Stimulated activated naive CD4-positive, alpha-beta T cell treated with Interleukin-2 at 50 U/mL for 16 hours (primary cell): Measurements from ENCODE around the gene ARSB.

Experiments used
- DNase-seq: peaks from one replicate; lab custom pipeline; 2025; lab: John Stamatoyannopoulos, UW

Gene ARSB

DNA sequence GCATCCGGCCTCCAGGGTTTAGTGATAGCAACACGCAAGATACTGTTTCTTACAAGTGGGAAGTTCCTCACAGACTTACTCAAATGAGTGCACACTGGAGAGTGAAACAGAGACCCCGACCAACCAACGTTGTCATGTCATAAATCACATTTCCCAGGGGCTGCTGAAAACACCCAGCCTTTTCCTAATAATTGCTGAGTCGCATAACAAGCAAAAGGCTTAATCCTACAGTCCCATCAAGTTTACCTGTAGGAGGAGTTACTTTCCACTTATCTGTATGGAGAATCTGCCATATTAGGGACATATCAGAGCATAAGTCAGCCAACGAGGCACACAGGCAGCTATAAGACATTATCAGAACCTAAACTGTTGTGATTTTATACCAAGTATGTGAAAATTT lies 180.1 kb downstream of the ARSB start:
- no peak for DNase-seq

DNA sequence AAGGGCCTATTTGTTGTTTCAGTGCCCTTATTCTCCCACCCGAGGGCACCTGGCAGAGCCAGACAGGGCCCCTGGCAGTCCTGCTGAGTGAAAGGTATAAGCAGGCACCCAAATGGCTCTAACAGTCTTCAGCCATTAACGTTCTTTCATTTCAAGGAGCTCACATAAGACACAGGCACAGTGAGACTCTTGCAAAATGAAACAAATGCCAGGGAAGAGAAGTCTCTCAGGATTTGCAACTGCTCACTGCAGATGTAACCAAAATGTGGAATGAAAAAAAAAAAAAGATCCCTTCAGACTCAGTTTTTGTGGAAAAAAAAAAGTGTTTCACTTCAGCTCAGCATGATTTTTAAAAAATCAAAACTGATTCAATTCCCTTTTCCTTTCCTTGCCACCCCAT lies 181.2 kb downstream of the ARSB start:
- DNase-seq: no peak

DNA sequence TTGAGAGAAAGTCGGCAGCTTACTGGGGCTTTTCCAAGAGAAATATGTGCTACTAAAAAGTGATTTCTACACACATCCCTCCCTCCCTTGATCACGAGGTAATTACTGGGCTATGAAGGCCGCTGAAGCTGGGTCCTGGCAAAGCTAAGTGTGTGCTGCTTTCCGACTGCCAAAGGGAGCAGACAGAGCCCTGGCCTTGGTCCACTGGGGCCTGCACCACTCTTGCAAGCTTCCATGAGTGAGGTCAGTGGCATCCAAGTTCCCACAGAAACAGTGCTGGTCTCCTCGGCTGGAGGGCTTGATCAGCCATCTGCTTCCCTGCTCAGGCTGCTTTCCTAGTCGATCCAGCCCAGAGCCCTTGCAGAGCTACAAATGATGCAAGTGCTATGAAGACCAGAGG lies 181.8 kb downstream of the ARSB start:
- DNase-seq: no peak

DNA sequence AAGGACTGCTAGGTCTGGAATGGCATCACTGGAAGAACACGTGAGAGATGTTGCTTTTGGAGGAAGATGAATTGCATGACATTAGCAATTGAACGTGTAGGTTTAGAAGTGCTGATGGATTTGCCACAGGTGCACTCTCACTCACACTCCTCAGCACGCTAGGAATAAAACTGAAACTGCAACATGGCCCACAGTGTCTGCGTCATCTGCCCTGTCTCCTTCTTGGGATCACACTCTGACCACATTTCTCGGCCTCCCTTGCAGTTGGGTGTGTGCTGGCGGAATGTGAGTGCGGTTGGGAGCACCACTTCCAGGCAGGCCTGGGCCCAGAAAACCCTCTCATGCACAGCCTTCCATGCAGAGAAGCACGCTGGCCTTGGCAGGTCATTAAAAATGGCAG lies 183.7 kb downstream of the ARSB start:
- DNase-seq: no peak

DNA sequence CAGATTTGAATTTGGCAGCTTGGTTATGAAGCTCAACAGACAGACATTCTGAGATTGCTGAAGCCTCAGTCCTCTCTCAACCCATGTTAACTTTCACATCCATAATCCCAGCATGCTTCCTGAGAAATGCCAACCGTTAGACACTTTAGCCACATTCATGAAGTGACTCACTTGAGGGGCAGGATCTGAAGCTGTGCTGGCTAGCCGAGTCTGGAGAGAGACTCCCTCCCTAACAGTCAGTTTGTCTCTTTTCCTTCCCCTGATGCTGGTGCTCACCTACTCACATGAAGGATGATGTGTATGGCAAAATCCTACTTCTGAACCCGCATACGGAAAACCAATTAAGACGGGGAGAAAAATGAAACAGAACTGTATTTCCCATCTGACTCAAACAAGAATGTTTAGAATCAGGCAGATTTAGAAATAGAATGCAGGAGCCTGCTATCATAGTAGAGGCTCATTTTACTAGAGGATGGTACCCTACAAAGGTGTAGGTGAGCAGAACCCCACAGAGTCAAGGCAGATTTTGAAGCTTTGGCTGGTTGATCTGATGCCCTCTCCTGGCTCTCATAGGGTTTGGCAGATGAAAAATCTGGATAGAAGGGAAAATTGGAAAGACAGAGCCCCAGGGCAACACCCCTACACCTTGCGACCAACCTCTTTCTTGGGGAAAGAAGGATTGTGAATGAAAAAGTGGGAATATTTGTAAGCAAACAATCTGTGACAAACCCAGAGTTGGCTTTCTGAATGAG lies 185.7 kb downstream of the ARSB start:
- no peak for DNase-seq

DNA sequence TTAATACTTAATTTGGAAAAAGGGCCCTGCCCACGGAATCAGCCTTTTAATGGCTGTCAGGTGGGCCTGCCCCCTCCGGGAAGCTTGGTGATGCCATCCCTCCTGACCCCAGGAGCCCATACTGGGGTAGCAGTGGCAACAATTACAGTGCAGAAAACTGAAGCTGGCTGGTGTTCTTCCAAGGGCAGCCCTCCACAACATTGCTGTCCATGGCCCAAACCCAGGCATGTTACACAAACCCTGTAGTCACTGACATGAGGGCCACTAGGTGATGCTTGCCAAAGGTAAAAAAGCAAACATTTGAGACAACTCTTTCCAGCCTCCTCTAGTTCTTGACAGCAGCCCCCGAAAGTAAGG lies 186.5 kb downstream of the ARSB start:
- DNase-seq: no peak

DNA sequence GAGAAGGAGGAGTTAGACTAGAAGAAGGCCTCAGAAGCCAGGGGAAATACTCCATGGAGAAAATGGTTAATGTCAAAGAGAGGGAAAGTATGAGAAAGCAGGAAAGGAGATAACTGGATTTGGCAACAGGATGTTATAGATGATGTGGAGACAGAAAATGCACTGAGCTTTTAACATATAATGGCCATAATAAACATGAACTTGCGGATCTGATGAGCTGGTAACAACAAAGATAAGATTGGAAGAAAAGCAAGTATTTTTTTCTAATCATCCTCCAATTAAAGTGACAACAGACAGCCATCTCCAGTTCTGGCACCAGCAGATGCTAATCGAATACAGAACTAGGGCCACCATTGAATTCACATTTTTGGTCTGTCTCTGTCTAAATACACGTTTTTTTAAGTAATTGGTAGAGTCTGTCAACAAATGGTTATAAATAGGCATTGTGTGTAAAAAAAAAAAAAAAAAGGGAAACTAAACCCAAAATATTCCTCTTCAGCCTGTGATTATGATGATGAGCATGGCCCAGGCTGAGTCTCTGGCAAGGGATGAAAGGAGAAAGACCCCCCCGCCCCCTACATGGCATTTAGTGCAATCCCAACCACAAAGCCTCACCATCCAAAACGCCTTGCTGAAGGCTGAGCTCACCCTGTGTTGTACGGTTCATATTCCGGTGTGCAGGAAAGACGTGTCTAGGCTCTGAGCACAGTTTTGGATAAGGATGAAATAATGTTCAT lies 187.0 kb downstream of the ARSB start:
- DNase-seq: no peak

DNA sequence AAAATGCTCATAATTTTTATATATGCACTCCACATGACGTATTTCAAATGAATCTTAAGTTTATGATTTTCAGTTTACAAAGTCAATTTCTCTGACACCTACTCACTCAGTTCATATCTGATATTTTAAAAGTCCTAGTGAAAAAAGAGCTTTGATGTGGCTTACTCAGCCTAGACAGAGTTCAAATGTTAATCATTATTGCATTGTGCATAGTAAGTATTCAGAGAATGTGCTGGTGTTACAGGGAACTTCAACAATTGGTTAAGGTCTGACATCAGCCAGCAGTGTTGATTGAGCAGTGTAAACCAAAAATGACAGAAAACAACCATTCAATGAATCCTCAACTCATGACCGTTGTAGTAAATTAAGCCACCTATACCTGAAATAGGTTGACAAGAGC lies 189.4 kb downstream of the ARSB start:
- no peak for DNase-seq

DNA sequence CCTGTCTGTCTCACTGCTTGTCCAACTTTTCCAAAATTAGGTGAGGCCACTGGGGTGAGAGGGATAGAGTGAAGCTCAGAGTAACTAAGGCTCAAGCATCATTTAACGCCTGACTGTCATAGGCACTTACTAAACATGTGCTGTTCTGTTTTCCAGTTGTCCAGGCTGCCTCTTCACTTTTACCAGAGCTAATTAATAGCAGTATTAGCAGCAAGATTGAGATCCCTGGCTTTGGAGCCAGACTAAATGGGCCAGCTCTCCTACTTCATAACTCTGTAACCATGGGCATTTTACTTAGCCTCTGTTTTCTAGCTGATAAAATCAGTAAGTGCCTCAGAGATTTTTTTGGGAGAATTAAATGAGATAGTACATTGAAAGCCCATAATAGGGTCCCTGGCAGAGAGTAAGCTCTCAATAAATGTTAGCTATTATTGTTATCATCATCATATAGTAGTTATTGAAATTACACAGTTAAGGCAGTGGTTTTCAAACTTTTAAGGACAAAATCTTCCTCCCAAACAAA lies 190.4 kb downstream of the ARSB start:
- DNase-seq: no peak

DNA sequence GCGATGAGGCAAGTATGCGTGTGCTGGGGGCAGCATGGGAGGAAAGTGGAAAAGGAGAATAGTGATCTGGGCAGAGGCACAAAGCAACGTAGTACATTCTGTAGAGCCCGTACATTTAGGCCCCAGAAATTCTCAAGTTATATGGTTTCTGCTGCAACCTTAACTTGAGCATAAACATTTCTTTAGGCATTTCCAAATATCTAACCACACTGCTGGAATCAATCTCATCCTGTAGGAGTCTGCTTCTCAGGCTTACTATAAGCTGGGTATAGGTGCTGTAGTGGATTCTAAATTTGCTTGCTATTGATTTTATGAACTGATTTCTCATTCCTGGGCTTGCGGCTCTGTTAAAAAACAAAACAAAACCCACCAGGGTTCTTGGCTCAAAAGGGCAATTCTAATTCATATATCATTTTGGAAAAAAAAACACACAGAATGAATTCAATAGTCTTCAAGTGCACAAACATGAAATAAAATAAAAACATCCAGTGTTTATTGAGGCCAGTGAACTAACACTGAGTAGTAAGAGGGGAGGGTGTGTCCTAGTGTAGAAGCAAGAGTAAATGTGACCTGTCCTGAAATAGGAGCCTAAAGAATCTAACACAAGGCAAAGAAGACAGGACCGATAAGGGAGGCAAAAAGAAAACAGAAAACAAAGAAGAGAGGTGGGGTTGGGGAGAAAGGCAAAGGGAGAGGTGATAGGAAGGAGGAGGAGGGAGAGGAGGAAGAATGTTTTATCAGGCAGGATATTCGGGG lies 191.0 kb downstream of the ARSB start:
- no peak for DNase-seq

DNA sequence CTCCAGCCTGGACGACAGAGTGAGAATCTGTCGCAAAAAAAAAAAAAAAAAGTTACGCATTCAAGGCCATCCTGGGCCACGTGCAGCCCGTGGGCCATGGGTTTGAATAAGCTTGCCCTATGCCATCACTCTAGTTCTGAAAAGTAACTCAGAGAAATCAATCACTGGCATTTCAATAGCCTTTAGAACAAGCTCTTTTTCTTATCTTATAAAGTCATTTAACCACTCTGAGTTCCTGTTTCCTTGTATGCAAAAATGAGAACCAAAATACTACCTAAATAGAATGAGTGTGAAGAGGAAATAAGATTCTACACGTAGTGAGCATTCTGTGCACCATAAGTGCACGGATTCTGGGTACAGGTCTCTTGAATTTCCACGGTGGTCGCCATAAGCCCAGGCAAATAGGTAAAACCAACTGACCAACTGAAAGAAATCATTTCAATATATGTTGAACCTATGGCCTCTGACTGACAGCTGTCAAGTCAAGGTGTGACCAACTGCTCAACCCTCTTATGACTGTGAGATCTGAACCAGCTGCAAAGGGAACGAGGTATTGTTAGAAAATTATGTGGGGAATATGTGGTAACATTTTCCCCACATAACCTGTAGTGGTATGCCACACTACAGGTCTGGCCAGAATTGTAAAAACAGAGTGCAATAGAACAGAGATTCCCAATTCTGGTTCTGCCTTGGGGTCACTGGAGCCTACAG lies 192.6 kb downstream of the ARSB start:
- DNase-seq: no peak

DNA sequence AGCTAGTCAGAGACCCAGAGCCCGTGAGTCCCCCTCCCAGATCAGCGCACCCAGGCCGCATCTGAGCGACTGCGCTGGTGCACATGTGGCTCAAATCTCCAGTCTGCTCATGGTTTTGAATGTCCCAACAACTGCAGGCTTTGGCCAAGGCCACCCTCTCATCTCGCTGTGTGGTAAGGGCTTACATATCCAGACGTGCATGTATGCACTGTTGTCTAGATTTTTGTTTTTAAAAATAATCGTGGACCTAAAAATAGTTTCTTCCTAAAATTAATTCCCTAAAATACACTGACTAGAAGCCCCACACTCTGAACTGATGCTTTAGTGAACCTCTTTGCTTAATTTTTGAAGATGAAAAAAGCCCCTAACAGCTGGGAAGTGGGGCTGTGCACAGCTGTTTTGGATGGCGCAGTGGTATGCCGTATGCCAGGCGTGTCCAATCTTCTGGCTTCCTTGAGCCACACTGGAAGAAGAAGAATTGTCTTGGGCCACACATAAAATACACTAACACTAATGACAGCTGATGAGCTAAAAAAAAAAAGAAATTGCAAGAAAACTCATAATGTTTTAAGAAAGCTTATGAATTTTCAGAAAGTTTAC lies 193.5 kb downstream of the ARSB start:
- DNase-seq: no peak

DNA sequence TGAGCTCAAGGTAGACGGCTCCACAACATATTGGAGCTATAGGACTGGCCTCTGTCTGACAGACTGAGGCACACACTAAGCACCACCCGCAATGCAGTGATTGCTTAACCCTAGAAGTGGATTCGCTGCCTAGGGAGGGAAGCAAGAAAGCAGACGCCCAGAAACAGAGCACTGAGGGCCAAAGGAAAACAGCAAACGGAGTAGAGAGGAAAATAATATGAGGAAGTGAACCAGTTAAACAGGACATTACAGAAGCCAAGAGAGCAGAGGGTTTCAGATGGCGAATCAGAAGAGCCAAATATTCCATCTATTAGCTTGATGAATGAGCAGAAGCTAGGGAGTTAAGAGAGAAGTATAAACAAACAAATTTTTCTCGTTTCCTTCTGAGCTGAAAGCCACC lies 197.3 kb downstream of the ARSB start:
- DNase-seq: no peak

DNA sequence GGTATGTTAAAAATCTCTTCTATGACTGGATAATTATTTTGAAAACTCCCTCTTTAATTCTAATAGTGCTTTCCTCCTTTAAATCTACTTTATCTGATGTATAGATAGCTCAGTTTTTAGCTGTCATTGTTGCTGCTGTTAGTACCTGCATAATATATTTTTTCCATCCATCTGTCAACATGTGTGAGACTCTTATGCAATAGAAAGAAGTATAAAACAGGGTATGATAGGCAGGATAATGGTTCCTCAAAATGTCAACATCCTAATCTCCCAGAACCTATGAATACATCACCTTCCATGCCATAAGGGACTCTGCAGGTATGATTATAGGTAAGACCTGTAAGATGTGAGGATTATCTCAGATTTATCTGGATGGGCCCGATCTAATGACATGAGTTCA lies 199.7 kb downstream of the ARSB start:
- no peak for DNase-seq

DNA sequence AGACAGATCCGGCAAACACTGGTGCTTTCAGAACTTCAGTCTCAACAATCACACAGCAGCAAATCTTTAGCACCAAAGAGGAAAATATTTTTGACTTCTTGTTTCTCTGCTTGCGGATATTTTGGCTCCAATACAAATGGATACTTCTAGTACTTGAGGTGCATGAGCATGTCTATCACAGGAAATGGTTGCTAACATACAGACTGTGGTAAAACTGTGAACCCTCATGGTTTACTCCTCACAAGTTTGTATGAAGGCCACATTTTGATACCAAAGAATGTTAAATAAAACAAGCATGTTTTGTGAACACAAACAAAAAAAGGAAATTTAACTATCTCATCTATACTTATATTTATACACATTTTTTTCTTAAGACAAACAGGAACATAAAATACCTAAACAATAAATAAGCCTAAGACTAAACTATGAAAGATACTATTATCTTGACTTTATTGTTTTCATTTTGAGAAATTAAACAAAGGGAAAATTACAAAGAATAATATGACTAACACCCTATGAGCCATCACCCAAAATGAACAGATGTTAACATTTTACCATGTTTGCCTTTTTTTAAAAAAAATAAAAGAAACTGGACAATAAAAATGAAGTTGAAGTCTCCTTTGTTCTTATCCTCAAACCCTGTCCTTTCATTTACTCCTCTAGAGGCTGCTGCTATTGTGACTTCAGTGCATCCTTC lies 201.5 kb downstream of the ARSB start:
- no peak for DNase-seq

DNA sequence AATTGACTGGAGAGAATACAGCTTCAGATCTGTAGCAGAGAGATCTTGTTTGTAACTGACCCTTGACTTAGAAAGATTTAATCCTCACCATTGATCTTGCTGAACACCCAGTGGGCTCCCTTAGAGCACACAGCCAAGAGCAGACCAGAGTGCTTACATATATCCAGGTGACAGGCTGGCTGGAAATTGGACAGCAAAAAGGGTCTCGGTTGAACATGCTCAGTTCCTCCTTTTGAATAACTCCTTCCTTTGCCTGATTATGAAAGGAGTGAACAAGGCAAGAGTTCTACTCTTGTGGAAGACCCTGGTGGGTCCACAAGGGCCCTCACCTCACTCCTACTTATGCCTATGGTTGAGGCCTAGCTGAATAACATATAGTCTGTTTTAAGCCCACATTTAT lies 202.4 kb downstream of the ARSB start:
- DNase-seq: no peak

DNA sequence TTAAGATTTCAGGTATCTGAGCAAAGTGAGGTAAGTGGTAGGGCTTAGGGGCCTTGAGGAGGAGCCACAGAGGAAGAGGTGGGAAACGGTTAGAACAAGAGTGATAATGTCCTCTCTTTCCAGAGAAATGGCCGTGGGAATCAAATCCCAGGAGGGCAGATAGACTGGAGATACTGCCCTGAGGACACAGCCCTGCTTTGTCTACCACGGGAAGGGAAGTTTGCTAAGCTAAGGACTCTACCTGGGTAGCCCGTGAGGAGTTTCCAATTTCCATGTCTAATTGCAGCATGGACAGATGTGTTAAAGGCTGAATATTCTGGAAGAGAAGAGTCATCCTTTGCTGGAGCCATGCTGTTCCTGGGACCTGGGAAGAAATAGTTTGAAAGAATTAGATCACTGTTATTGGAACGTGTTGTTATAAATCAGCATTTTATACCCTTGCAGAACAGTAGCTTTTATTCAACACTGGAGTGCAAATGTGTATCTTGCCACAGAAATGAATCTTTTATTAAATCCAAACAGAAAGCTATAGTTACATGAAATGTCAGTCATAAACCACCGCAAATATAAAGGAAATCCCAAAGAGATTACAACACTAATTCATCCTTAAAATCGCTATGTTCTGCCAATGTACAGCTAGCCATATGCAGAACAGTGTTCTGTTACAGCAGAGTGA lies 203.4 kb downstream of the ARSB start:
- no peak for DNase-seq

DNA sequence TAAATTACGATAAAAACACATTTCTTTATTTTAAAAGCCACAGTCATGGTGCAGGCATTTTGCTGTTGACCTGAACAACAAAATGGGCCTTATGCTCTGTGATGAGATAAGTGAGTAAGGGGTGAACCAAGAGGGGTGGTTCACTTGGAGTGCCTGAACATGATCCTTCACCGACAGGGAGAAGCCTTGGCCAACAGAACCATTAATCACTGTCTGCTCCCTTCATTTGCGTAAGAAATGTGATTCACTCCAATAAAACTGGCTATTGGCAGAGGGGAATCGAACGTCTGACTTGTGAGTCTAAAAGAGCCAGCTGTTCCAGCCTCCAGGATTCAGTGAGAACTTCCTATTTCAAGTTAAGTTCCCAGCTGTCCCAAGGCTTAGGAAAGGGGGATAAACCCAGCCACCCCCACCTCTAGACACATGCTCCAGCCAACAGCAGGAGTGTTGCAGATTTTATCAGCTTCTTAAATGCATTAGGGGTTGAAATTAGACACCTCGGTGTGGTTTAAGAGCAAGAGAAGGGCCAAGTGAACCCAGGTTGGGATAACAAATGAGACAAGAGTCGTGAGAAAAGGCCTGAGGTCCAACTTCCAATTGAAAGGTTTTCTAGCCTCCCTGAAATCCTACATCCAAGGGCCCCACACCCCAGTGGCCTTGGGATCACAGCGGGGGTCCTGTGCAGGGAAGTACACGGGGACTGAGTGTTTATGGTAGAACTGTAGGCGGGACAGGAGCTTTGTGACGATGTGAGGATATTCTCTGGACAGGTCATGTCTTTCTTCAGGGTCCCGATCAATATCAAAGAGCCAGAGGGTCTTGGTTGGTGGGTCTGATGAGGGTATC lies 205.1 kb downstream of the ARSB start:
- DNase-seq: no peak

DNA sequence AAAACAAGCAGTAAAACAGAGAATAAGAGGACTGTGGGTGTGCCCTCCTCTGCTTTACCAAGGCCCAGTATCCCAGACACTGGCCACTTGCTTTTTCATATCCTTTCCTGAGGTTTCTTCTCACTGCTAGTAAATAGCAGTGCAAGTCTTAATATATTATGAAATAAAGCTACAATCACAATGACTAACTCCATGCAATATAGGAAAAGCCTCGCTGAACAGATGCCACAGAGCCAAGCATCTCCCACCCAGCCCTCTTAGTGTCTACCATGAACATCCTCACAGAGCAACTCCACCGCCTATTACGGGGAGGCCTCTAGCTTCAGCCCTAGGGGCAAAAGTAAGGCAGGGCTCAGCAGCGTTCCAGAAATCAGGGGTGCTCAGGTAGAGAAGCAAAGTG lies 205.8 kb downstream of the ARSB start:
- no peak for DNase-seq

DNA sequence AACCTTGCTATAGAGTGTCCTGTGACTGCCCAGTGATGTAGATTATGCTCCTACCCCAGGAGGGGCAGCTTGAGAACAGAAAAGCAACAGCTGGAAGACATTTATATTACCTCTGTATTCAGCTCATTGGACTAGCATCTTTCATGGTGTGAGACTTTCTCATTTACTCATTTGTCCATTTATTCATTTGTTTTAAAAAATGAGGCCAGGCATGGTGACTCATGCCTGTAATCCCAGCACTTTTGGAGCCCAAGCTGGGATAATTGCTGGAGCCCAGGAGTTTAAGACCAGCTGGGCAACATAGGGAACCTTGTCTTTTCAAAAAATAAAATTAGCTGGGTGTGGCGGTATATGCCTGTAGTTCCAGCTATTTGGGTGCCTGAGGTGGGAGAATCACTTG lies 206.6 kb downstream of the ARSB start:
- no peak for DNase-seq
